HG03196 (cell line): Measurements from ENCODE around the gene UPK3A.
A peak's percentile ranks its signal among the peaks of the same experiment; 100 is the strongest.
"Not testable (repeated sequence)": the region's sequence is repeated elsewhere in the genome, so short reads cannot be mapped to it uniquely, and the experiment has no call there.

Source experiments
- ATAC-seq: cut with Tn5 transposase; IDR thresholded peaks from one replicate; pipeline ENCODE4 v1.9.1; 2021; ENCODE audit not compliant: unreplicated experiment

UPK3A gene

DNA sequence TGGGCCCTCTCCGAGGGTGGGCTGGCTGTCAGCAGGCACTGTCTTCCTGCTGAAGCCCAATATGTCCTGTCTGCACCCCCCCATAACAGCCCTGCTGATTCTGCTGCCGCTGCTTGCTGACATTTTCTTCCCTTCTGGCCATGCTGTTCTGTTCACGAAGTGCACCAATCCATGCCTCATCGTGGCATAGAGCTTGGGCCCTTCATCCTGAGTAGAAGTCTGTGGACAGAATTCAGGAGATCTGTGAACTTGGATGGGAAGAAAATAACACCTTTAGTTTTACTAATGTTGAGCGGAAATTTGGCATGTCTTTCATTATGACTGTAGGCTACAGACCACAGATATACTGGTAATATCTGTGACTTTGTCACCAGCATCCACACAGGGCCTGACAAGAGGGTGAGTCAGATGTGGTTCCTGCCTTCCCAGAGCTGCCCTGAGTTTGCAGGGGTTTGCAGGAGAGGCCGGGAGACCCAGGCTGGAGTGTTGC is 29.9 kb upstream of the UPK3A start:
- peak; percentile 57 for ATAC-seq

- not testable (repeated sequence) for ATAC-seq
These were observed 26.8 kb upstream of the UPK3A start for GRCh38 chr22:45257941-45258340.

DNA sequence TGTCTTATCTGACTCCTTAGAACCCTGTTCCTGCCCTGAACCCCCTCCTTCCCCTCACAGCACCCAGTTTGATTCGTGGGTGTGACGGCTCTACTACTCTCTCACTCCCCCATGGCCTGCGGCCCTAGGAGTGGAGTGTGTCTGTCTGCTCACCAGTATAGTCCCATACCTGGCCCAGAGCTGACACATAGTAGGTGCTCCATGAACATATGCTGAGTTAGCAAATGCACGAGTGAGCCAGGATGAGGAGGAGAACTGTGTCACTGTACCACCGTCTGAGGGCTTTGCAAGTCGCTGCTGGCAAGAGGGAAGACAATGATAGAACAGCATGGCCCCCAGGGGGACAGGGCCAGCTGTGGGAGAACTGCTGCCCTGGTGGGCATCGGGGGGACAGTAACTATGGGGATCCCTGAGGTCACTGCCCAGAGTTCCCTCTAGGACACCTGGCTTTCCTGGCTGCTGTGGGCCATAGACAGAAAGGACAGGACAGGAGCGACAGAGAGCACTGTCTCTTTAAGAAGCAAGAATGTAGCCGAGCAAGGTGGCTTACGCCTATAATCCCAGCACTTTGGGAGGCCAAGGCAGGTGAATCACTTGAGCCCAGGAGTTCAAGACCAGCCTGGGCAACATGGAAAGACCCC is 24.9 kb upstream of the UPK3A start:
- no peak for ATAC-seq

DNA sequence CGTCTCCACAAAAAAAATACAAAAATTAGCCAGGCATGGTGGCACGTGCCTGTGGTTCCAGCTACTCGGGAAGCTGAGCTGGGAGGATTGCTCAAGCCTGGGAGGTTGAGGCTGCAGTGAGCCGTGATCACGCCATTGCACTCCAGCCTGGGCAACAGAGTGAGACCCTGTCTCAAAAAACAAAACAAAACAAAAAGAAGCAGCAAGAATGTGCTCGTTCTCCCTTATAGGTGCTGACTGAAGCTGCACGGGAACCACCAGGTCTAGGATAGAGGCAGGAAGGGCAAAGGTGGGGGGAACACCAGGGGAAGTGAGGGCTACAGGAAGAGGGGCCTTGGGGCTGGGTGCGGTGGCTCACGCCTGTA is 24.4 kb upstream of the UPK3A start:
- not testable (repeated sequence) for ATAC-seq

DNA sequence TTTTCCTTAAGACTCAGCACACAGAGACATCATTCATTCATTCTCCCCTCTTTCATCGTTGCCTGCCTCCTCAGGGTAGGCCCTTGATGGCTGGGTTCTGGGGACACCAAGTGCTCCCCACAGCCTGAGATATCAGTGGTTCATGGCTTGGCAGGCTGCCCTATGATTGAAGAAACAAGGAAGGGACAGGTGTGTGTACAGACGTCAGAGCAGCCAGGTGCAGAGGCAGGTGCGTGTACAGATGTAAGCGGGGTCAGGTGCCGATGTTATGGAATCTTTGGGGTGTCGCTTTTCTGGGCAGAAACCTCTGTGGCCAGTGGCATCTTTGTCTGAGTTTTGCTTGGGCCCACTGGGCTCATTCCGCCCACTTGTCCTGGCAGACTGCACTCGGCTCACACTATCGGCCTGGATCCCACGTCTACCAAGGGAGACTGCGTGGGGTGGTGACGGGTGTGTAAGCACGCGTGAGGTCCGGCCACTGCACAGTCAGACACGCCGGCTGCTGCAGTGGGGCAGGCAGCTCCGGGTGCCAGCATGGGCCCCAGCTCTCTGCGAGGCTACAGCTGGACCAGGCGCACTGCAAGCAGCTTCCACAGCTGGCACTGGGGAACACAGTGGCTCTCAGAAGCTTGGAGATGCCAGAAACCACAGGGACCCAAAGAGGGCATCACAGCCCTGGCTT is 23.2 kb upstream of the UPK3A start:
- ATAC-seq = no peak

GRCh38 chr22:45262195-45262930 is 22.4 kb upstream of the UPK3A start:
- no peak for ATAC-seq

DNA sequence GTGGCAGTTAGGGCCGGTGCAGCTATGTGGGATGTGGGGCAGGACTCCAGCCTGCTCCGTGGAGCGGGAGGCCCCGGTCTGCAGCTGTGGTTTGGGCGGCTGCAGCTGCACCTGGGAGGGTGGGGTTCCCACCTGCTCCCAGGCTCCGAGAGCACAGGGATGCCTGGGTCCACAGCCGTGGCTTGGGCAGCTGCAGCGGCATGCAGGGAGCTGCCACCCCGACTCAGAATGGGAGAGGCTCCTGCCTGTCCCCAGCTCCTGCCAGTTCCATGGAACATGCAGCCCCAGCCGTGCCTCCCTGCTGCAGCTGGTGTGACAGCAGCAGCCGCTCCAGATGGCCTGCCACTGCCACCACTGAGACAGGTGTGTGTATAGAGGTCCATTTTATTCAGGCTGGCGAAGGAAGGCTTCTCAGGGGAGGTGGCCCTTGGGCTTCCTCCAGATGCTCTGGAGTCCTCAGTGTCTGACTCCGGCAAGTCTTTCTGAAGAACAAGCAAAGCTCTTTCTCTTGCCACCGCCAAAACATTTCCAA is 21.8 kb upstream of the UPK3A start:
- peak; percentile 21 for ATAC-seq

- peak; percentile 70 for ATAC-seq
These were observed 21.1 kb upstream of the UPK3A start for GRCh38 chr22:45263463-45264269.

DNA sequence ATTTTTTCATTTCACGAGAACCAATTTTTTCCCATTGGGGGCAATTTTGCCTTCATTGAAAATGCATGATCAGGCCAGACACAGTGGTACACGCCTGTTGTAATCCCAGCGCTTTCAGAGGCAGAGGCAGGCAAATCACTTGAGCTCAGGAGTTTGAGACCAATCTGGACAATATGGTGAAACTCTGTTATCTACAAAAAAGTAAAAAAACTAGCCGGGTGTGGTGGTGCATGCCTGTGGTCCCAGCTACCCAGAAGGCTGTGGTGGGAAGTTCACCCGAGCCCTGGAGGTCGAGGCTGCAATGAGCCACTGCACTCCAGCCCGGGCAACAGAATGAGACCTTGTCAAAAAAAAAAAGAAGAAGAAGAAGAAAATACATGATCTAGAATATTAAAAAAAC is 19.2 kb upstream of the UPK3A start:
- ATAC-seq = no peak

DNA sequence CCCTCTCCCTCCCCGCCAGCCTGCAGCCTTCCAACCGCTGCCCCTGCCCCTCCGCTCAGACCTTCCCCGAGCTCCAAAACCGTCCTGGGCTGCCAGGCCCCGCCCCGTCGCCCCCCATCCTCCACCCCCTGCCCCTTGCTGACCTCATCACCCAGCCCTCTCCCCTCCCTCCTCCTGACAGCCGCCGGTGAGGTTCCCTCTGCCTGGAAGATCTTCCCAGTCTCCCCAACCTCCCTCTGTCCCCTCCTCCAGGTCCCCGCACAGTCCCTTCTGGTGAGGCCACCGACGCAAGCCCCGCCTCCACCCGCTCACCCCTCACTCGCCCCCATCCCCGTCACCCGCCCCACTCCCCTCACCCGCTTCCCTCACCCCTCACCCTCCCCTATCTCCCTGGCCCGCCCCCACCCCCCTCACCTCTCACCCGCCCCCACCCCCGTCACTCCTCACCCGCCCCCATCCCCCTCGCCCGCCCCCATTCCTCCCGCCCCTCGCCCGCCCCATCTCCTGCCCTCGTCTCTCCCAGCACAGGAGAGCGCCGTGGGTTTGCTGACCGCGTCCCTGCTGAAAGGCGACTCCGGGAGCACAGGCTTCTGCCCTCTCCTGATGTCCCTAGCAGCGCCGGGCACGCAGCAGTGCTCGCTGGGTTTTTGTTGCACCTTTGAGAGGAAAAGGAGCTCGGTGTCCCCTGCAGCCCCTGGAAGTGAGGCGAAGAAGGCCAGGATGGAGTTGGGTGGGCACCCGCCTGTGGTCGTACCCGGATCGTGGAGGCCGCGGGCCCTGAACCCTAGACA is 16.4 kb upstream of the UPK3A start:
- ATAC-seq = no peak

GRCh38 chr22:45268958-45269844 is 15.5 kb upstream of the UPK3A start:
- ATAC-seq = no peak

GRCh38 chr22:45270095-45271020 is 14.4 kb upstream of the UPK3A start:
- ATAC-seq = no peak

DNA sequence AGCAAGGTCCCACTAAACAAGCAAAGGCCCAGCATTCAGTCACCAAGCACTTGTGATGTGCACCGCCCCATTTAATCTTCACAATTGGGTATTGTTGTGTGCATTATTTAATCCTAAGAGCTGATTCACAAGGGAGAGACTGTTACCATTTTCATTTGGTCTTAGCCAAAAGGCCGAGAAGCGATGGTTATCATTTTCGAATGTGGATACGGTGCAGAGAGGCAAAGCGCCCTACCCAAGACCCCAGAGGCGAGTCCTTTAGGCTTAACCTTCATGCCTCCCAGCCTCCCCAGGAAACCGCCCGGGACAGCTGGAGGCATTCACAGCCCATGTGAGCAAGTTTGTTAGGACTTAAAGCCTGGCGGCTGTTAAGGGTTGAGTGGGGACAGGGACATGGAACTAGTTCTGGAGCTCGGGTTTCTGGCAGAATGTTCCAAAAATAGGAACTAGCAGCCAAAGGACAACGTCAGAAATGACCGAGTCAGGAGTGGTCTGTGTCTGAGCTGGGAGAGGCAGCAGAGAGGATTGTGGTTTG is 13.0 kb upstream of the UPK3A start:
- ATAC-seq = no peak

DNA sequence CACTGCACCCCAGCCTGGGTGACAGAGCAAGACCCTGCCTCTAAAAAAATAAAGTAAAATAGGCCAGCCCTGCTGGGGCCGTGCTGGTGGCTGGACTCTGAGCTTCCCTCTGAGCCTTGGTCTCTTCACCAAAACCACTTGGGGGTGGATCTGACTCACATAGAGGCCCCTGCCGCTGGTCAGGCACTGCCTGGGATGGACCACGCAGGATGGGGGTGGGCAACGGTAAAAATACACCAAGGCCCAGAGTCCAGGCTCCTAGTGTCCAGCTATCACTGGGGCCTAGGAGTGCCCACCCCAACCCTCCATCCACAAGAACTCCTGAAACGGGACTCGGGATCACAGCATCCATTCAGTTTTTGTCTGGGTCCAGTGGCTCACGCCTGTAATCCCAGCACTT is 12.3 kb upstream of the UPK3A start:
- ATAC-seq = no peak

- ATAC-seq = no peak
These were observed 11.2 kb upstream of the UPK3A start for GRCh38 chr22:45273452-45274075.

DNA sequence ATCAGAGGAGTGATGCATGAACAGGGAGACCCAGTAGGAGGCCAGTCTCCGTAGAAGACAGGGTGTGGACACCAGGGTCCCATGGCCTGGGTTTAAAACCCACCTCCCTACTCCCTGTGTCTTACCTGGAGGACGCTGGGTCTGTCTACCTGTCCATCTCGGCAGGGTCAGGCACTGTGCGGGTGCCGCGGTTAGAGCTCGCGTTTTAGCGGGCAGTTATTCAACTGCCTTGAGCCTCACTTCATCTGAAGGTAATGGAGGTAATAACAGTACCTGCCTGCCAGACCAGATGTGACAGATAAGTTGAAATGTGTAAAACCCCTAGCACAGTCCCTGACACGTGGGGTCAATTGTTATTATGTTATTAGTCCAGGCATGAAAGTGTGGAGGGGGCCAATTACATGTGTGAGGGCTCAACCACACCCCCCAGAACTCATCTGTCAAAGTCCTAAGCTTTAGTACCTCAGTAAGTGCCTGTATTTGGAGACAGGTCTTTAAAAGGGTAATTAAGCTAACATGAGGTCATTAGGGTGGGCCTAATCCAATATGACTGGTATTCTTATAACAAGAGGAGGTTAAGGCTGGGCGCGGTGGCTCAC is 8.1 kb upstream of the UPK3A start:
- no peak for ATAC-seq

DNA sequence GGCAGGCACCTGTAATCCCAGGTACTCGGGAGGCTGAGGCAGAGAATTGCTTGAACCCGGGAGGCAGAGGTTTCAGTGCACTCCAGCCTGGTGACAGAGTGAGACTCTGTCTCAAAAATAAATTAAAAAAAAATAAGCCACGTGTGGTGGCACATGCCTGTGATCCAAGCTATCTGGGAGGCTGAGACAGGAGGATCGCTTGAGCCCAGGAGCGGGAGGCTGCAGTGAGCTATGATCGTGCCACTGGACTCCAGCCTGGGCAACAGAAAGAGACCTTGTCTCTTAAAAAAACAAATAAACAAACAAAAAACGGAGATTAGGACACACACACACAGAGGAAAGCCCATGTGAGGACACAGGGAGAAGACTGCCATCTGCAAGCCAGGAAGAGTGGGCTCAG is 7.0 kb upstream of the UPK3A start:
- not testable (repeated sequence) for ATAC-seq
